ENCODE measurements around the gene TRAIP. TPM values are rescaled to one million over a fixed set of nuclear protein-coding genes. Genes with fewer than 3 reads are reported as not detected.
"Not testable (repeated sequence)": the region's sequence is repeated elsewhere in the genome, so short reads cannot be mapped to it uniquely, and the experiment has no call there.

The TRAIP gene
- total RNA-seq, 1 donor from 2014 or later = 3.2 TPM

DNA sequence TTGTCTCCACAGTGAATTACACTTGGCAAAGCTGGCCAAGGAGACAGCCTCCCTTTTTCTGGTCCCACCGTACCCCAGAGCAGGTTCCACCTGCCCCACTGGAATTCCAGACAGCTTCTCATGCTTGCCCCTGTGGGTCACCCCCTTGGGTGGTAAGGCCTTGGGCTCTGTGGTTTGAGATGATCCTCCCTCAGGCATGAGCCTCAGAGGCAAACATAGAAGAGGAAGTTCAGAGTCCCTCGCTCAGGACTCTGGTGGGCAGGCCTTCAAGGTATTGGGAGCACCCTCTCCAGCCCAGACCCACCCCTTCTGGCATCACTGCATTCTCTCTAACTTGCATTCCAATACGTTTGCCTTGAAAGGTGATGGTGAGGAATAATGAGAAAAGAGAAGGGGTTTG, 25.0 kb downstream of the TRAIP start:
- Histone ChIP-seq H3K79me2 (ENCODE audit: insufficient read depth, low read length) (no peaks in the 10 kb centered on the region), H3K27me3 (ENCODE audit: insufficient read depth, low read length) (no peaks in the 10 kb centered on the region), H3K27ac (ENCODE audit: low read depth, low read length) (no peak overlapping the region), H3K9me3 (ENCODE audit: insufficient read depth, low read depth, low read length) (no peaks in the 10 kb centered on the region), H3K36me3 (ENCODE audit: insufficient read depth, low read length) (peaks cover 2% of the 10 kb centered on the region), H3K4me2 (ENCODE audit: low read length) (no peak overlapping the region), H4K20me1 (ENCODE audit: insufficient read depth, low read length) (no peaks in the 10 kb centered on the region), H3K4me3 (ENCODE audit: insufficient read depth, low read depth, low read length) (no peak overlapping the region), H3K9ac (ENCODE audit: low read length) (no peak overlapping the region), H3K4me1 (ENCODE audit: insufficient read depth, low read length) (no peaks in the 10 kb centered on the region), H2AFZ (ENCODE audit: low read depth, low read length) (no peak overlapping the region)
- Mint-ChIP-seq H3K4me3 (ENCODE audit: unreplicated experiment) (no peak overlapping the region), H3K27me3 (ENCODE audit: low read depth, unreplicated experiment) (peaks cover 3% of the 10 kb centered on the region), H3K4me1 (ENCODE audit: low read depth, unreplicated experiment) (no peaks in the 10 kb centered on the region), H3K27ac (ENCODE audit: unreplicated experiment) (no peak overlapping the region), H3K9me3 (ENCODE audit: unreplicated experiment) (no peaks in the 10 kb centered on the region), H3K36me3 (ENCODE audit: low read depth, unreplicated experiment) (peaks cover 2% of the 10 kb centered on the region)
- DNase-seq (ENCODE audit: low read depth) (no peak), FAIRE-seq (no peak)
- TF ChIP-seq, protein P1, sequence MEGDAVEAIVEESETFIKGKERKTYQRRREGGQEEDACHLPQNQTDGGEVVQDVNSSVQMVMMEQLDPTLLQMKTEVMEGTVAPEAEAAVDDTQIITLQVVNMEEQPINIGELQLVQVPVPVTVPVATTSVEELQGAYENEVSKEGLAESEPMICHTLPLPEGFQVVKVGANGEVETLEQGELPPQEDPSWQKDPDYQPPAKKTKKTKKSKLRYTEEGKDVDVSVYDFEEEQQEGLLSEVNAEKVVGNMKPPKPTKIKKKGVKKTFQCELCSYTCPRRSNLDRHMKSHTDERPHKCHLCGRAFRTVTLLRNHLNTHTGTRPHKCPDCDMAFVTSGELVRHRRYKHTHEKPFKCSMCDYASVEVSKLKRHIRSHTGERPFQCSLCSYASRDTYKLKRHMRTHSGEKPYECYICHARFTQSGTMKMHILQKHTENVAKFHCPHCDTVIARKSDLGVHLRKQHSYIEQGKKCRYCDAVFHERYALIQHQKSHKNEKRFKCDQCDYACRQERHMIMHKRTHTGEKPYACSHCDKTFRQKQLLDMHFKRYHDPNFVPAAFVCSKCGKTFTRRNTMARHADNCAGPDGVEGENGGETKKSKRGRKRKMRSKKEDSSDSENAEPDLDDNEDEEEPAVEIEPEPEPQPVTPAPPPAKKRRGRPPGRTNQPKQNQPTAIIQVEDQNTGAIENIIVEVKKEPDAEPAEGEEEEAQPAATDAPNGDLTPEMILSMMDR (IDR thresholded peaks at IDR 0.05; ENCODE audit: insufficient read depth, low read depth, low read length) = no peak
- TF ChIP-seq EZH2 (IDR thresholded peaks at IDR 0.05; ENCODE audit: insufficient read depth, low read length) = no peak

DNA sequence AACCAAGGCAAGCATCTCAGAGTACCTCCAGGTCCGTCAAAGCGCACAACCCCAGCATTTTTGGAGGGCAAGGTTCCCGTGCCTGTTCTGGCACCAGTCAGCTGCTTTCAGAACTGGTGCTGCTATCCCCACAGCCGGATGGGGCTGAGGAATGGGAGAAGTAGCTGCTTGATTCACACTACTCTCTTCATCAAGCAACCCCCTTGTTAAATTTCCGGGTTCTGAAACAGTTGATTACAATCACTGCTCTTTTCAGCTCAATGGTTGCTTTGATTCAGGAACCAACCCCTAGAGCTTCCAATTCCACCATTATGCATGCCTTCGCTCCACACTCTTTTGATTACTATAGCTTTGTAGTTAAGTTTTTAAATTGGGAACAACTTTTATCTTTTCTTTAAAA, 30.3 kb downstream of the TRAIP start:
- Mint-ChIP-seq H3K4me3 (ENCODE audit: unreplicated experiment) (no peak overlapping the region), H3K9me3 (ENCODE audit: unreplicated experiment) (no peaks in the 10 kb centered on the region), H3K27ac (ENCODE audit: unreplicated experiment) (no peak overlapping the region), H3K27me3 (ENCODE audit: low read depth, unreplicated experiment) (peaks cover under 1% of the 10 kb centered on the region), H3K36me3 (ENCODE audit: low read depth, unreplicated experiment) (peaks cover under 1% of the 10 kb centered on the region), H3K4me1 (ENCODE audit: low read depth, unreplicated experiment) (no peaks in the 10 kb centered on the region)
- no peak overlapping the region for H3K4me3 ChIP-seq (ENCODE audit: insufficient read depth, low read depth, low read length)
- no peaks in the 10 kb centered on the region for H3K27me3 ChIP-seq (ENCODE audit: insufficient read depth, low read length)
- no peaks in the 10 kb centered on the region for H3K79me2 ChIP-seq (ENCODE audit: insufficient read depth, low read length)
- no peak for FAIRE-seq
- no peak overlapping the region for H3K27ac ChIP-seq (ENCODE audit: low read depth, low read length)
- TF ChIP-seq, protein P1 (IDR thresholded peaks at IDR 0.05; ENCODE audit: insufficient read depth, low read depth, low read length) = no peak
- TF ChIP-seq EZH2 (IDR thresholded peaks at IDR 0.05; ENCODE audit: insufficient read depth, low read length) = no peak
- peaks cover 2% of the 10 kb centered on the region for H3K36me3 ChIP-seq (ENCODE audit: insufficient read depth, low read length)
- DNase-seq (ENCODE audit: low read depth) = no peak
- no peak overlapping the region for H3K9ac ChIP-seq (ENCODE audit: low read length)
- no peak overlapping the region for H2AFZ ChIP-seq (ENCODE audit: low read depth, low read length)
- no peaks in the 10 kb centered on the region for H3K4me1 ChIP-seq (ENCODE audit: insufficient read depth, low read length)
- H3K4me2 ChIP-seq (ENCODE audit: low read length) = no peak overlapping the region
- H4K20me1 ChIP-seq (ENCODE audit: insufficient read depth, low read length) = no peaks in the 10 kb centered on the region
- no peaks in the 10 kb centered on the region for H3K9me3 ChIP-seq (ENCODE audit: insufficient read depth, low read depth, low read length)

DNA sequence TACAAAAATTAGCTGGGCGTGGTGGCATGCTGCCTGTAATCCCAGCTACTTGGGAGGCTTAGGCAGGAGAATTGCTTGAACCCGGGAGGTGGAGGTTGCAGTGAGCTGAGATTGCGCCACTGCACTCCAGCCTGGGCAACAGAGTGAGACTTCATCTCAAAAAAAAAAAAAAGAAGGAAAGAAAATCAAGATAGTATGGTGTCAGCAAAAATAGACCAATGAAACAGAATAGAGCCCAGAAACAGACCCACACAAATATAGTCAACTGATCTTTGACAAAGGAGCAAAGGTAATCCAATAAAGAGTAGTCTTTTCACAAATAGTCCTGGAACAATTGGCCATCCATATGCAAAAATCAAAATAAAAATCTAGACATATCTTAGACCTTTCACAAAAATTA, 33.2 kb downstream of the TRAIP start:
- not testable (repeated sequence) for H3K79me2 ChIP-seq (ENCODE audit: insufficient read depth, low read length); H3K27ac Mint-ChIP-seq (ENCODE audit: unreplicated experiment); H3K9me3 ChIP-seq (ENCODE audit: insufficient read depth, low read depth, low read length); H3K36me3 ChIP-seq (ENCODE audit: insufficient read depth, low read length); H3K9ac ChIP-seq (ENCODE audit: low read length); H4K20me1 ChIP-seq (ENCODE audit: insufficient read depth, low read length); H3K4me3 Mint-ChIP-seq (ENCODE audit: unreplicated experiment); FAIRE-seq; H3K4me1 ChIP-seq (ENCODE audit: insufficient read depth, low read length); H3K36me3 Mint-ChIP-seq (ENCODE audit: low read depth, unreplicated experiment); H3K4me3 ChIP-seq (ENCODE audit: insufficient read depth, low read depth, low read length); H3K9me3 Mint-ChIP-seq (ENCODE audit: unreplicated experiment); DNase-seq (ENCODE audit: low read depth); H3K27me3 ChIP-seq (ENCODE audit: insufficient read depth, low read length); H3K4me1 Mint-ChIP-seq (ENCODE audit: low read depth, unreplicated experiment); H3K4me2 ChIP-seq (ENCODE audit: low read length); H3K27me3 Mint-ChIP-seq (ENCODE audit: low read depth, unreplicated experiment); H3K27ac ChIP-seq (ENCODE audit: low read depth, low read length); H2AFZ ChIP-seq (ENCODE audit: low read depth, low read length)

All from astrocyte (in vitro differentiated cells and primary cell).